ENCODE data around the gene ZNF212.

The ZNF212 gene

GRCh38 chr7:149239345-149240143 lies at the start of gene ZNF212:
Gene ZNF212 (plus strand): TSS chr7:149239651. CDS start chr7:149239779, 128 bp downstream.
- peak; percentile 85 for DNase-seq

- DNase-seq, result no peak
Measured at GRCh38 chr7:149191851-149192250, 47.6 kb upstream of the ZNF212 start.

- DNase-seq, result no peak
Measured at GRCh38 chr7:149194799-149195179, 44.7 kb upstream of the ZNF212 start.

- DNase-seq, result peak; percentile 60
Measured at GRCh38 chr7:149195180-149196150, 44.0 kb upstream of the ZNF212 start, which contains the start of gene ZNF282. Gene ZNF282 (plus strand): TSS chr7:149195546. CDS start chr7:149195590, 44 bp downstream.

- no peak for DNase-seq
Measured at GRCh38 chr7:149196151-149196704, 43.2 kb upstream of the ZNF212 start.

GRCh38 chr7:149196705-149197171 lies 42.7 kb upstream of the ZNF212 start:
- no peak for DNase-seq

GRCh38 chr7:149197675-149198074 lies 41.8 kb upstream of the ZNF212 start:
- no peak for DNase-seq

- no peak for DNase-seq
Measured at GRCh38 chr7:149198161-149198816, 41.2 kb upstream of the ZNF212 start.

GRCh38 chr7:149199234-149199995 lies 40.0 kb upstream of the ZNF212 start:
- no peak for DNase-seq

- no peak for DNase-seq
Measured at GRCh38 chr7:149202831-149203231, 36.6 kb upstream of the ZNF212 start.

GRCh38 chr7:149205690-149206381 lies 33.6 kb upstream of the ZNF212 start:
- DNase-seq, result no peak

- DNase-seq, result no peak
Measured at GRCh38 chr7:149207324-149208035, 32.0 kb upstream of the ZNF212 start.

GRCh38 chr7:149209518-149210269 lies 29.8 kb upstream of the ZNF212 start:
- peak; percentile 69 for DNase-seq

- DNase-seq, result no peak
Measured at GRCh38 chr7:149210551-149210950, 28.9 kb upstream of the ZNF212 start.

- no peak for DNase-seq
Measured at GRCh38 chr7:149214020-149214720, 25.3 kb upstream of the ZNF212 start.

- no peak for DNase-seq
Measured at GRCh38 chr7:149216402-149216801, 23.0 kb upstream of the ZNF212 start.

- DNase-seq, result no peak
Measured at GRCh38 chr7:149217570-149217969, 21.9 kb upstream of the ZNF212 start.

- no peak for DNase-seq
Measured at GRCh38 chr7:149218469-149219420, 20.7 kb upstream of the ZNF212 start.
